SK-N-SH treated with all-trans-retinoic acid at 6 μM for 48 hours (cell line): ENCODE data around the gene SIL1.

Experiments
- ATAC-seq: fragments of 200-7000 bp; cut with Tn5 transposase; 3 replicates; pipeline ENCODE4 v1.9.1; 2020; ENCODE audit warnings: mild to moderate bottlenecking, moderate library complexity
- ARNTL ChIP-seq: fragments of 450-650 bp; formaldehyde crosslinking; IDR thresholded peaks from 2 replicates; pipeline ENCODE4 v1.5.0; 2020; ENCODE audit warnings: low read depth, mild to moderate bottlenecking, moderate library complexity, borderline replicate concordance
- BACH2 ChIP-seq: fragments of 250-450 bp; sonication (Bioruptor Pico); IDR thresholded peaks from 2 replicates; pipeline ENCODE4 v1.9.0; 2021; ENCODE audit warnings: mild to moderate bottlenecking, borderline replicate concordance
- CSDC2 ChIP-seq: fragments of 250-450 bp; sonication (Bioruptor Pico); IDR thresholded peaks from 2 replicates; pipeline ENCODE4 v1.5.0; 2020; ENCODE audit warnings: mild to moderate bottlenecking, moderate library complexity
- CSRNP3 ChIP-seq: fragments of 250-450 bp; sonication (Bioruptor Pico); IDR thresholded peaks from 2 replicates; pipeline ENCODE4 v1.5.1; 2021; ENCODE audit warnings: mild to moderate bottlenecking, moderate library complexity
- GLIS3 ChIP-seq: fragments of 250-450 bp; sonication (Bioruptor Pico); IDR thresholded peaks from 2 replicates; pipeline ENCODE4 v1.5.0; 2020; ENCODE audit warnings: mild to moderate bottlenecking, moderate library complexity
- ISL1 ChIP-seq: fragments of 250-450 bp; sonication (Bioruptor Pico); IDR thresholded peaks from 2 replicates; pipeline ENCODE4 v2.1.2; 2022; ENCODE audit warnings: mild to moderate bottlenecking, moderate library complexity
- OSR1 ChIP-seq: fragments of 250-450 bp; sonication (Bioruptor Pico); IDR thresholded peaks from 2 replicates; pipeline ENCODE4 v1.8.0; 2022; ENCODE audit warnings: moderate library complexity, mild to moderate bottlenecking, inconsistent platforms
- PPARA ChIP-seq: fragments of 250-450 bp; sonication (Bioruptor Pico); IDR thresholded peaks from 2 replicates; pipeline ENCODE4 v1.5.0; 2020; ENCODE audit warnings: mild to moderate bottlenecking, borderline replicate concordance
- TCF4 ChIP-seq: fragments of 250-450 bp; sonication (Bioruptor Pico); IDR thresholded peaks from 2 replicates; pipeline ENCODE4 v1.8.0; 2021; ENCODE audit warnings: mild to moderate bottlenecking, moderate library complexity, borderline replicate concordance
- TOX ChIP-seq: fragments of 250-450 bp; sonication (Bioruptor Pico); IDR thresholded peaks from 2 replicates; pipeline ENCODE4 v1.8.0; 2021; ENCODE audit warnings: mild to moderate bottlenecking, moderate library complexity, borderline replicate concordance
- TSHZ2 ChIP-seq: fragments of 250-450 bp; sonication (Bioruptor Pico); IDR thresholded peaks from 2 replicates; pipeline ENCODE4 v1.5.0; 2020; ENCODE audit warnings: mild to moderate bottlenecking, moderate library complexity
- ZC3H10 ChIP-seq: fragments of 250-450 bp; sonication (Bioruptor Pico); IDR thresholded peaks from 2 replicates; pipeline ENCODE4 v1.5.1; 2021; ENCODE audit warnings: mild to moderate bottlenecking, moderate library complexity
- ZFP3 ChIP-seq: fragments of 250-450 bp; sonication (Bioruptor Pico); IDR thresholded peaks from 2 replicates; pipeline ENCODE4 v1.5.0; 2020; ENCODE audit warnings: mild to moderate bottlenecking, moderate library complexity
- ZFP30 ChIP-seq: fragments of 450-650 bp; formaldehyde crosslinking; IDR thresholded peaks from 2 replicates; pipeline ENCODE4 v1.5.0; 2022; ENCODE audit warnings: mild to moderate bottlenecking, moderate library complexity
- ZNF565 ChIP-seq: fragments of 450-650 bp; formaldehyde crosslinking; conservative IDR thresholded peaks from 2 replicates; pipeline ENCODE4 v1.5.0; 2020; ENCODE audit warnings: low read depth, mild to moderate bottlenecking, moderate library complexity
- ZNF70 ChIP-seq: fragments of 450-650 bp; formaldehyde crosslinking; IDR thresholded peaks from 2 replicates; pipeline ENCODE4 v1.5.0; 2020; ENCODE audit warnings: mild to moderate bottlenecking, moderate library complexity
- TF ChIP-seq, protein P1 (sequence below): fragments of 250-450 bp; sonication (Bioruptor Pico); IDR thresholded peaks from 2 replicates; pipeline ENCODE4 v1.8.0; 2021; ENCODE audit warnings: low read depth, mild to moderate bottlenecking, moderate library complexity, borderline replicate concordance
- TF ChIP-seq, protein P2 (sequence below): fragments of 250-450 bp; sonication (Bioruptor Pico); IDR thresholded peaks from 2 replicates; pipeline ENCODE4 v1.5.1; 2020; ENCODE audit warnings: low read depth, mild to moderate bottlenecking, moderate library complexity
- TF ChIP-seq, protein P3 (sequence below): fragments of 250-450 bp; sonication (Bioruptor Pico); IDR thresholded peaks from 2 replicates; pipeline ENCODE4 v1.8.0; 2020; ENCODE audit warnings: mild to moderate bottlenecking, moderate library complexity, borderline replicate concordance

The SIL1 gene

GRCh38 chr5:138900281-138900965, 297.7 kb downstream of the SIL1 start:
- peak; percentile 61 for ATAC-seq
- TF ChIP-seq, protein P1, sequence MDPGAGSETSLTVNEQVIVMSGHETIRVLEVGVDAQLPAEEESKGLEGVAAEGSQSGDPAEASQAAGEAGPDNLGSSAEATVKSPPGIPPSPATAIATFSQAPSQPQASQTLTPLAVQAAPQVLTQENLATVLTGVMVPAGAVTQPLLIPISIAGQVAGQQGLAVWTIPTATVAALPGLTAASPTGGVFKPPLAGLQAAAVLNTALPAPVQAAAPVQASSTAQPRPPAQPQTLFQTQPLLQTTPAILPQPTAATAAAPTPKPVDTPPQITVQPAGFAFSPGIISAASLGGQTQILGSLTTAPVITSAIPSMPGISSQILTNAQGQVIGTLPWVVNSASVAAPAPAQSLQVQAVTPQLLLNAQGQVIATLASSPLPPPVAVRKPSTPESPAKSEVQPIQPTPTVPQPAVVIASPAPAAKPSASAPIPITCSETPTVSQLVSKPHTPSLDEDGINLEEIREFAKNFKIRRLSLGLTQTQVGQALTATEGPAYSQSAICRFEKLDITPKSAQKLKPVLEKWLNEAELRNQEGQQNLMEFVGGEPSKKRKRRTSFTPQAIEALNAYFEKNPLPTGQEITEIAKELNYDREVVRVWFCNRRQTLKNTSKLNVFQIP (CRISPR knock-in tag) = no peak
- no peak for TF ChIP-seq PPARA (CRISPR knock-in tag)
- TF ChIP-seq ZC3H10 (CRISPR knock-in tag) = no peak
- no peak for TF ChIP-seq ISL1 (CRISPR knock-in tag)
- no peak for TF ChIP-seq ZFP30 (CRISPR knock-in tag)
- TF ChIP-seq OSR1 = no peak
- TF ChIP-seq, protein P2, sequence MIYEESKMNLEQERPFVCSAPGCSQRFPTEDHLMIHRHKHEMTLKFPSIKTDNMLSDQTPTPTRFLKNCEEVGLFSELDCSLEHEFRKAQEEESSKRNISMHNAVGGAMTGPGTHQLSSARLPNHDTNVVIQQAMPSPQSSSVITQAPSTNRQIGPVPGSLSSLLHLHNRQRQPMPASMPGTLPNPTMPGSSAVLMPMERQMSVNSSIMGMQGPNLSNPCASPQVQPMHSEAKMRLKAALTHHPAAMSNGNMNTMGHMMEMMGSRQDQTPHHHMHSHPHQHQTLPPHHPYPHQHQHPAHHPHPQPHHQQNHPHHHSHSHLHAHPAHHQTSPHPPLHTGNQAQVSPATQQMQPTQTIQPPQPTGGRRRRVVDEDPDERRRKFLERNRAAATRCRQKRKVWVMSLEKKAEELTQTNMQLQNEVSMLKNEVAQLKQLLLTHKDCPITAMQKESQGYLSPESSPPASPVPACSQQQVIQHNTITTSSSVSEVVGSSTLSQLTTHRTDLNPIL (CRISPR knock-in tag) = no peak
- TF ChIP-seq ARNTL = no peak
- no peak for TF ChIP-seq ZNF565 (CRISPR knock-in tag)
- no peak for TF ChIP-seq ZFP3
- TF ChIP-seq CSRNP3 (CRISPR knock-in tag) = no peak
- TF ChIP-seq TOX (CRISPR knock-in tag) = no peak
- no peak for TF ChIP-seq ZNF70 (CRISPR knock-in tag)
- TF ChIP-seq TCF4 (CRISPR knock-in tag) = no peak
- TF ChIP-seq TSHZ2 (CRISPR knock-in tag) = no peak
- TF ChIP-seq CSDC2 (CRISPR knock-in tag) = no peak
- TF ChIP-seq, protein P3, sequence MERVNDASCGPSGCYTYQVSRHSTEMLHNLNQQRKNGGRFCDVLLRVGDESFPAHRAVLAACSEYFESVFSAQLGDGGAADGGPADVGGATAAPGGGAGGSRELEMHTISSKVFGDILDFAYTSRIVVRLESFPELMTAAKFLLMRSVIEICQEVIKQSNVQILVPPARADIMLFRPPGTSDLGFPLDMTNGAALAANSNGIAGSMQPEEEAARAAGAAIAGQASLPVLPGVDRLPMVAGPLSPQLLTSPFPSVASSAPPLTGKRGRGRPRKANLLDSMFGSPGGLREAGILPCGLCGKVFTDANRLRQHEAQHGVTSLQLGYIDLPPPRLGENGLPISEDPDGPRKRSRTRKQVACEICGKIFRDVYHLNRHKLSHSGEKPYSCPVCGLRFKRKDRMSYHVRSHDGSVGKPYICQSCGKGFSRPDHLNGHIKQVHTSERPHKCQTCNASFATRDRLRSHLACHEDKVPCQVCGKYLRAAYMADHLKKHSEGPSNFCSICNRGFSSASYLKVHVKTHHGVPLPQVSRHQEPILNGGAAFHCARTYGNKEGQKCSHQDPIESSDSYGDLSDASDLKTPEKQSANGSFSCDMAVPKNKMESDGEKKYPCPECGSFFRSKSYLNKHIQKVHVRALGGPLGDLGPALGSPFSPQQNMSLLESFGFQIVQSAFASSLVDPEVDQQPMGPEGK (CRISPR knock-in tag) = no peak
- TF ChIP-seq BACH2 (CRISPR knock-in tag) = no peak
- TF ChIP-seq GLIS3 (CRISPR knock-in tag) = no peak

- no peak for ATAC-seq
Measured at GRCh38 chr5:138898742-138899141, 299.4 kb downstream of the SIL1 start.

More at GRCh38 chr5:138898742-138899141, 299.4 kb downstream of the SIL1 start:
- TF ChIP-seq CSRNP3 (CRISPR knock-in tag) (no peak), ZNF565 (CRISPR knock-in tag) (no peak), ZFP30 (CRISPR knock-in tag) (peak; percentile 91)
